ENCODE measurements around the gene GLIS1.

Gene GLIS1

GRCh38 chr1:53619367-53620060 is 119.5 kb downstream of the GLIS1 start:
- Histone ChIP-seq H3K27ac (ENCODE audit: low read depth, low read length) (no peak overlapping the region), H3K36me3 (ENCODE audit: low read length) (no peaks in the 10 kb centered on the region), H3K9me3 (ENCODE audit: insufficient read depth, low read length) (no peaks in the 10 kb centered on the region), H3K79me2 (ENCODE audit: insufficient read depth, low read length) (no peaks in the 10 kb centered on the region), H3K9ac (ENCODE audit: low read length) (no peak overlapping the region), H3K4me3 (ENCODE audit: insufficient read depth, low read length, poor library complexity, severe bottlenecking) (no peak overlapping the region), H3K27me3 (ENCODE audit: low read length) (no peaks in the 10 kb centered on the region), H3F3A (ENCODE audit: insufficient read depth) (no peaks in the 10 kb centered on the region), H4K20me1 (ENCODE audit: low read depth, low read length) (no peaks in the 10 kb centered on the region), H3K4me2 (ENCODE audit: low read depth, low read length, poor library complexity, severe bottlenecking) (no peak overlapping the region), H3K9me2 (replicated peaks; ENCODE audit: insufficient read depth, low read length) (no peaks in the 10 kb centered on the region), H2AFZ (ENCODE audit: low read depth, low read length, severe bottlenecking) (no peak overlapping the region)
- TF ChIP-seq CTCF (IDR thresholded peaks at IDR 0.05; ENCODE audit: insufficient read depth, low read length, poor library complexity, severe bottlenecking), result no peak
- TF ChIP-seq EZH2phosphoT487 (conservative IDR thresholded peaks at IDR 0.05; ENCODE audit: low read length), result no peak

- H3F3A ChIP-seq (ENCODE audit: insufficient read depth), result no peaks in the 10 kb centered on the region
- TF ChIP-seq EZH2phosphoT487 (conservative IDR thresholded peaks at IDR 0.05; ENCODE audit: low read length) (no peak), CTCF (IDR thresholded peaks at IDR 0.05; ENCODE audit: insufficient read depth, low read length, poor library complexity, severe bottlenecking) (no peak)
- H4K20me1 ChIP-seq (ENCODE audit: low read depth, low read length), result no peaks in the 10 kb centered on the region
- no peak overlapping the region for H3K4me2 ChIP-seq (ENCODE audit: low read depth, low read length, poor library complexity, severe bottlenecking)
- H3K9ac ChIP-seq (ENCODE audit: low read length), result no peak overlapping the region
- no peaks in the 10 kb centered on the region for H3K9me2 ChIP-seq (replicated peaks; ENCODE audit: insufficient read depth, low read length)
- H3K27ac ChIP-seq (ENCODE audit: low read depth, low read length), result no peak overlapping the region
- H3K4me3 ChIP-seq (ENCODE audit: insufficient read depth, low read length, poor library complexity, severe bottlenecking), result no peak overlapping the region
- no peaks in the 10 kb centered on the region for H3K79me2 ChIP-seq (ENCODE audit: insufficient read depth, low read length)
- H2AFZ ChIP-seq (ENCODE audit: low read depth, low read length, severe bottlenecking), result no peak overlapping the region
- no peaks in the 10 kb centered on the region for H3K27me3 ChIP-seq (ENCODE audit: low read length)
- H3K36me3 ChIP-seq (ENCODE audit: low read length), result no peaks in the 10 kb centered on the region
- no peaks in the 10 kb centered on the region for H3K9me3 ChIP-seq (ENCODE audit: insufficient read depth, low read length)
Observed at GRCh38 chr1:53618500-53619366, 120.2 kb downstream of the GLIS1 start.

GRCh38 chr1:53617851-53618499 is 121.0 kb downstream of the GLIS1 start:
- H3K9me2 ChIP-seq (replicated peaks; ENCODE audit: insufficient read depth, low read length), result no peaks in the 10 kb centered on the region
- H3K36me3 ChIP-seq (ENCODE audit: low read length), result no peaks in the 10 kb centered on the region
- H3K79me2 ChIP-seq (ENCODE audit: insufficient read depth, low read length), result no peaks in the 10 kb centered on the region
- no peaks in the 10 kb centered on the region for H3F3A ChIP-seq (ENCODE audit: insufficient read depth)
- no peak overlapping the region for H2AFZ ChIP-seq (ENCODE audit: low read depth, low read length, severe bottlenecking)
- TF ChIP-seq EZH2phosphoT487 (conservative IDR thresholded peaks at IDR 0.05; ENCODE audit: low read length) (no peak), CTCF (IDR thresholded peaks at IDR 0.05; ENCODE audit: insufficient read depth, low read length, poor library complexity, severe bottlenecking) (no peak)
- H3K4me2 ChIP-seq (ENCODE audit: low read depth, low read length, poor library complexity, severe bottlenecking), result no peak overlapping the region
- no peak overlapping the region for H3K27ac ChIP-seq (ENCODE audit: low read depth, low read length)
- no peak overlapping the region for H3K9ac ChIP-seq (ENCODE audit: low read length)
- no peaks in the 10 kb centered on the region for H3K27me3 ChIP-seq (ENCODE audit: low read length)
- no peaks in the 10 kb centered on the region for H4K20me1 ChIP-seq (ENCODE audit: low read depth, low read length)
- H3K9me3 ChIP-seq (ENCODE audit: insufficient read depth, low read length), result no peaks in the 10 kb centered on the region
- H3K4me3 ChIP-seq (ENCODE audit: insufficient read depth, low read length, poor library complexity, severe bottlenecking), result no peak overlapping the region
